Measurements from ENCODE around the gene PJA2.

- TF ChIP-seq GATA2 (IDR thresholded peaks at IDR 0.05; ENCODE audit: low read depth, low read length): no peak
- TF ChIP-seq GATA3 (IDR thresholded peaks at IDR 0.05; ENCODE audit: low read depth, low read length): no peak
Observed at GRCh38 chr5:109347252-109347888, 62.4 kb downstream of the PJA2 start.

Measured in SH-SY5Y (cell line).